ENCODE results near the gene TEX35.

Gene TEX35

DNA sequence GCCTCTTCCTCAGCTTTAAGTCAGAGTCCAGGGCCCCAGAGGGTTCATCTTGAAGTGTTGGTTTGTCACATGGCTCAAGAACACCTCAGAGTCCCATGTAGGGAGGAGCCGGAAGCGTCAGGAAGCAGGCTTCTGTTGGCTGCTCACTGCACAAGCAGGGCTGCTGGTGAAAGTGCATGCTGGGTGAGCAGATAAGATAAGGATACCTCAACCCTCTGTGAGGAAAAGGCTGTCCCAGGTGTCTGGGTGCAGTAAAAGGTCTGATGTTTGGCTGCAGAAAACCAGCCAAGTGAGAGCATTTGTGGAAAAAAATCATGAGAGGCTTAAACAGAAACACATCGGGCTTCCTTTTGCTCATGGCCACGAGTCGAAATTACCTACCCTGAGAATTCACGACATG lies 6.2 kb upstream of the TEX35 start:
- Histone ChIP-seq H3K9me3 (replicated peaks; ENCODE audit: insufficient read depth, low read length) (no peaks in the 10 kb centered on the region), H3K9ac (ENCODE audit: low read length) (no peak overlapping the region), H2AFZ (ENCODE audit: low read length) (no peak overlapping the region), H3K4me2 (ENCODE audit: low read depth, low read length) (no peak overlapping the region), H3K79me2 (ENCODE audit: low read length) (no peaks in the 10 kb centered on the region), H4K20me1 (ENCODE audit: insufficient read depth, low read length) (no peaks in the 10 kb centered on the region), H3K36me3 (replicated peaks; ENCODE audit: insufficient read depth, low read length) (no peaks in the 10 kb centered on the region), H3K4me1 (ENCODE audit: low read length) (no peaks in the 10 kb centered on the region), H3K4me3 (ENCODE audit: low read length) (no peak overlapping the region), H3F3A (ENCODE audit: insufficient read depth, low read length) (no peaks in the 10 kb centered on the region), H3K9me2 (replicated peaks; ENCODE audit: insufficient read depth, low read length) (no peaks in the 10 kb centered on the region), H3K27ac (ENCODE audit: low read length) (no peak overlapping the region), H3K27me3 (replicated peaks; ENCODE audit: insufficient read depth, low read length) (no peaks in the 10 kb centered on the region)
- no peak for DNase-seq
- no peak for TF ChIP-seq EZH2 (optimal IDR thresholded peaks at IDR 0.05; ENCODE audit: low read depth, low read length)
- no peak for TF ChIP-seq EZH2phosphoT487 (IDR thresholded peaks at IDR 0.05; ENCODE audit: low read length)
- TF ChIP-seq, protein P1, sequence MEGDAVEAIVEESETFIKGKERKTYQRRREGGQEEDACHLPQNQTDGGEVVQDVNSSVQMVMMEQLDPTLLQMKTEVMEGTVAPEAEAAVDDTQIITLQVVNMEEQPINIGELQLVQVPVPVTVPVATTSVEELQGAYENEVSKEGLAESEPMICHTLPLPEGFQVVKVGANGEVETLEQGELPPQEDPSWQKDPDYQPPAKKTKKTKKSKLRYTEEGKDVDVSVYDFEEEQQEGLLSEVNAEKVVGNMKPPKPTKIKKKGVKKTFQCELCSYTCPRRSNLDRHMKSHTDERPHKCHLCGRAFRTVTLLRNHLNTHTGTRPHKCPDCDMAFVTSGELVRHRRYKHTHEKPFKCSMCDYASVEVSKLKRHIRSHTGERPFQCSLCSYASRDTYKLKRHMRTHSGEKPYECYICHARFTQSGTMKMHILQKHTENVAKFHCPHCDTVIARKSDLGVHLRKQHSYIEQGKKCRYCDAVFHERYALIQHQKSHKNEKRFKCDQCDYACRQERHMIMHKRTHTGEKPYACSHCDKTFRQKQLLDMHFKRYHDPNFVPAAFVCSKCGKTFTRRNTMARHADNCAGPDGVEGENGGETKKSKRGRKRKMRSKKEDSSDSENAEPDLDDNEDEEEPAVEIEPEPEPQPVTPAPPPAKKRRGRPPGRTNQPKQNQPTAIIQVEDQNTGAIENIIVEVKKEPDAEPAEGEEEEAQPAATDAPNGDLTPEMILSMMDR (IDR thresholded peaks at IDR 0.05; ENCODE audit: low read length) = no peak

DNA sequence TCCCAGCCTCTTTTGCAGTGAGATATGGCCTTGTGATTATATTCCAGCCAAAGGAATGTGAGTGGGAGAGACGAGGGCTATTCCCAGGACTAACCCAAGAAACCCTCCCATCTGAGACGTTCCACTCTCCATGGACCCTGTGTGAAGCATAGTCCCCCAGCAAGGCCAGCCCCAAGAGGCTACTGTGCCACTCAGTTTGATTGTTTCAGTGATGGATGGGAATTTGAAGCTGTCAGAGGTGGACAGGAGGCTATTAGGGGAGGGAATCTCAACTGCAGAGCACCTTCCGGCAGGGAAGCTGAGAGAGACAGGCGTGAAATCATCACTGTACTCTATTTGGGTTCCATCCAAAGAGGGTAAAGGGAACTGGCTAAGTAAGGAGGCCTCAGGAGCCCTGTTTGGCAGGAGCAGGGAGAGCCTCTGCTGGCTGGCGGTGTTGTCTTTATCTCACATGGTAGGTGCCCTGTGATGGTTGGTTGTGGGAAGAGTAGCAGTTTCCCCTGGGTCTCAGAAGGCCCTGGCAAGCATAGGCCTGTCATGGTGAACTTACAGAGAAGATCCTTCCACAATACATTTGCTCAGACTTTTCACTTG lies 3.4 kb upstream of the TEX35 start:
- H2AFZ ChIP-seq (ENCODE audit: low read length) = no peak overlapping the region
- no peaks in the 10 kb centered on the region for H4K20me1 ChIP-seq (ENCODE audit: insufficient read depth, low read length)

DNA sequence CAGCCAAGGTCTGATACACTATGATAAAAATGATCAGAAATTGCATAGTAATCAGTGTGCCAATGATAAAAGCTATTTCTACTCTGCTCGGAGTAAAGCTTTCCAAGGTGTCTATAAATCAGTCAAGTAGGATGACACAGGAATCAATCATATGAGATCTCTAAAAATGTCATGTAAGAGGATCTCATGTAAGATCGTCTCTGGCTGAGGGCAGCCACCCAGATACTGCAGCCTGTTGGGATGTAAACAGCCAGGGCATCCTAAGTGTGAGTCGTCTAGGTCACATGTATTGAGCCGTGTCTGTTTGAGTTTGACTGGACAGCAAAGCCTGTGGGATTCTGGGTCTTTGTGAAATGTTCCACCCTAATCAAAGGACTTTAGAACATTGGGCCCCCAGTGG lies 2.8 kb upstream of the TEX35 start:
- Histone ChIP-seq H3F3A (ENCODE audit: insufficient read depth, low read length) (no peaks in the 10 kb centered on the region), H3K9me3 (replicated peaks; ENCODE audit: insufficient read depth, low read length) (no peaks in the 10 kb centered on the region), H3K4me3 (ENCODE audit: low read length) (no peak overlapping the region), H3K27ac (ENCODE audit: low read length) (no peak overlapping the region), H3K4me1 (ENCODE audit: low read length) (no peaks in the 10 kb centered on the region), H3K4me2 (ENCODE audit: low read depth, low read length) (no peak overlapping the region), H3K9ac (ENCODE audit: low read length) (no peak overlapping the region), H3K27me3 (replicated peaks; ENCODE audit: insufficient read depth, low read length) (no peaks in the 10 kb centered on the region), H3K79me2 (ENCODE audit: low read length) (no peaks in the 10 kb centered on the region), H4K20me1 (ENCODE audit: insufficient read depth, low read length) (no peaks in the 10 kb centered on the region), H2AFZ (ENCODE audit: low read length) (no peak overlapping the region), H3K36me3 (replicated peaks; ENCODE audit: insufficient read depth, low read length) (no peaks in the 10 kb centered on the region), H3K9me2 (replicated peaks; ENCODE audit: insufficient read depth, low read length) (no peaks in the 10 kb centered on the region)
- TF ChIP-seq, protein P1 (IDR thresholded peaks at IDR 0.05; ENCODE audit: low read length) = no peak
- no peak for TF ChIP-seq EZH2 (optimal IDR thresholded peaks at IDR 0.05; ENCODE audit: low read depth, low read length)
- DNase-seq = no peak

More for the DNA sequence above, 3.4 kb upstream of the TEX35 start:
- Histone ChIP-seq H3K79me2 (ENCODE audit: low read length) (no peaks in the 10 kb centered on the region), H3K27me3 (replicated peaks; ENCODE audit: insufficient read depth, low read length) (no peaks in the 10 kb centered on the region), H3K9me3 (replicated peaks; ENCODE audit: insufficient read depth, low read length) (no peaks in the 10 kb centered on the region), H3K9me2 (replicated peaks; ENCODE audit: insufficient read depth, low read length) (no peaks in the 10 kb centered on the region), H3K4me1 (ENCODE audit: low read length) (no peaks in the 10 kb centered on the region), H3K4me2 (ENCODE audit: low read depth, low read length) (no peak overlapping the region), H3F3A (ENCODE audit: insufficient read depth, low read length) (no peaks in the 10 kb centered on the region), H3K27ac (ENCODE audit: low read length) (no peak overlapping the region), H3K9ac (ENCODE audit: low read length) (no peak overlapping the region), H3K4me3 (ENCODE audit: low read length) (no peak overlapping the region), H3K36me3 (replicated peaks; ENCODE audit: insufficient read depth, low read length) (no peaks in the 10 kb centered on the region)
- DNase-seq = no peak
- TF ChIP-seq, protein P1 (IDR thresholded peaks at IDR 0.05; ENCODE audit: low read length) = no peak
- TF ChIP-seq EZH2 (optimal IDR thresholded peaks at IDR 0.05; ENCODE audit: low read depth, low read length) (no peak), EZH2phosphoT487 (IDR thresholded peaks at IDR 0.05; ENCODE audit: low read length) (no peak)
